IPS-20b (cell line): ENCODE data around the gene IFI44.

Experiments used
- H3K27ac ChIP-seq: one replicate; pipeline ENCODE4 v1.5.1; 2013; ENCODE audit warnings: low read length
- H3K27me3 ChIP-seq: 2 replicates; pipeline ENCODE4 v1.6.1; 2013; ENCODE audit warnings: mild to moderate bottlenecking, low read length, inconsistent platforms; ENCODE audit not compliant: insufficient read depth
- H3K36me3 ChIP-seq: 2 replicates; pipeline ENCODE4 v1.6.1; 2013; ENCODE audit warnings: low read depth, mild to moderate bottlenecking, inconsistent platforms, low read length, moderate library complexity; ENCODE audit not compliant: insufficient read depth
- H3K4me1 ChIP-seq: 2 replicates; pipeline ENCODE4 v1.6.1; 2013; ENCODE audit warnings: mild to moderate bottlenecking, control low read depth, inconsistent platforms, low read length, moderate library complexity; ENCODE audit not compliant: insufficient read depth
- H3K4me3 ChIP-seq: 2 replicates; pipeline ENCODE4 v1.5.1; 2013; ENCODE audit warnings: mild to moderate bottlenecking, low read length, inconsistent platforms
- H3K9ac ChIP-seq: 2 replicates; pipeline ENCODE4 v1.6.1; 2013; ENCODE audit warnings: low read depth, mild to moderate bottlenecking, inconsistent platforms, low read length, moderate library complexity
- H3K9me3 ChIP-seq: 2 replicates; pipeline ENCODE4 v1.6.1; 2013; ENCODE audit warnings: mild to moderate bottlenecking, low read depth, low read length, inconsistent platforms; ENCODE audit not compliant: insufficient read depth

Gene IFI44

GRCh38 chr1:78712467-78713051, 62.9 kb downstream of the IFI44 start:
- Histone ChIP-seq H3K9ac (no peak overlapping the region), H3K36me3 (no peaks in the 10 kb centered on the region), H3K9me3 (no peaks in the 10 kb centered on the region), H3K27me3 (no peaks in the 10 kb centered on the region), H3K27ac (no peak overlapping the region), H3K4me3 (no peak overlapping the region), H3K4me1 (no peaks in the 10 kb centered on the region)

- Histone ChIP-seq H3K9me3 (no peaks in the 10 kb centered on the region), H3K27me3 (no peaks in the 10 kb centered on the region), H3K4me1 (0 out of 2 replicates have a peak, but pooled peaks cover 1% of the 10 kb centered on the region), H3K36me3 (no peaks in the 10 kb centered on the region), H3K27ac (no peak overlapping the region), H3K4me3 (no peak overlapping the region), H3K9ac (no peak overlapping the region)
Observed at GRCh38 chr1:78713297-78713696, 63.7 kb downstream of the IFI44 start.
